Mesenchymal stem cell (in vitro differentiated cells and primary cell): Measurements from ENCODE around the gene MYOZ2.

Source experiments
- DNase-seq: peaks from one replicate; pipeline ENCODE4 v3.0.0-alpha.2; 2013
- H2AFZ ChIP-seq: one replicate; pipeline ENCODE4 v1.6.1; 2013; ENCODE audit warnings: low read depth, mild to moderate bottlenecking, control low read depth, inconsistent platforms, low read length, moderate library complexity
- H2AK5ac ChIP-seq: 2 replicates; pipeline ENCODE4 v1.6.1; 2013; ENCODE audit warnings: low read length, moderate library complexity, mild to moderate bottlenecking, inconsistent platforms; ENCODE audit not compliant: severe bottlenecking
- H2BK120ac ChIP-seq: one replicate; pipeline ENCODE4 v1.6.1; 2013; ENCODE audit warnings: low read depth, mild to moderate bottlenecking, inconsistent platforms, low read length, moderate library complexity
- H2BK12ac ChIP-seq, 2 experiments: one replicate each; pipeline ENCODE4 v1.6.1; 2013; ENCODE audit warnings: inconsistent platforms in 2 of 2, low read length in 2 of 2, mild to moderate bottlenecking in 2 of 2, moderate library complexity in 2 of 2, control low read depth in 1 of 2
- H2BK15ac ChIP-seq: one replicate; pipeline ENCODE4 v1.6.1; 2013; ENCODE audit warnings: mild to moderate bottlenecking, low read depth, inconsistent platforms; ENCODE audit not compliant: poor library complexity, severe bottlenecking
- H2BK5ac ChIP-seq: 2 replicates; pipeline ENCODE4 v1.6.1; 2013; ENCODE audit warnings: low read depth, mild to moderate bottlenecking, low read length, control low read depth, inconsistent platforms; ENCODE audit not compliant: poor library complexity, severe bottlenecking
- H3K14ac ChIP-seq, 2 experiments: one replicate each; pipeline ENCODE4 v1.6.1; 2013; ENCODE audit warnings: inconsistent platforms in 2 of 2, low read length in 2 of 2, control low read depth in 1 of 2, mild to moderate bottlenecking in 1 of 2, moderate library complexity in 1 of 2
- H3K18ac ChIP-seq, 2 experiments: one replicate each; pipeline ENCODE4 v1.6.1; 2013; ENCODE audit warnings: inconsistent platforms in 2 of 2, low read length in 2 of 2, control low read depth in 1 of 2, low read depth in 1 of 2, mild to moderate bottlenecking in 1 of 2
- H3K23ac ChIP-seq, 2 experiments: one replicate each; pipeline ENCODE4 v1.6.1; 2013; ENCODE audit warnings: inconsistent platforms in 2 of 2, low read length in 2 of 2, mild to moderate bottlenecking in 2 of 2, moderate library complexity in 2 of 2, control low read depth in 1 of 2
- H3K27ac ChIP-seq: 2 replicates; pipeline ENCODE4 v1.5.1; 2013; ENCODE audit warnings: mild to moderate bottlenecking, moderate library complexity, low read length, control low read depth, inconsistent platforms; ENCODE audit not compliant: poor library complexity, severe bottlenecking
- H3K27me3 ChIP-seq, 2 experiments: 2 replicates each; pipeline versions ENCODE4 v1.6.1 to v1.7.0; 2013; ENCODE audit warnings: low read length in 2 of 2, mild to moderate bottlenecking in 2 of 2, moderate library complexity in 2 of 2, control low read depth in 1 of 2, inconsistent platforms in 1 of 2; ENCODE audit not compliant: control insufficient read depth in 1 of 2, insufficient read depth in 1 of 2
- H3K36me3 ChIP-seq, 2 experiments: 2 replicates each; pipeline versions ENCODE4 v1.6.1 to v1.7.0; 2013; ENCODE audit warnings: low read length in 2 of 2, control low read depth in 1 of 2, inconsistent platforms in 1 of 2, low read depth in 1 of 2, mild to moderate bottlenecking in 1 of 2; ENCODE audit not compliant: insufficient read depth in 2 of 2, control insufficient read depth in 1 of 2
- H3K4ac ChIP-seq, 2 experiments: one replicate each; pipeline ENCODE4 v1.6.1; 2013; ENCODE audit warnings: inconsistent platforms in 2 of 2, low read length in 2 of 2, mild to moderate bottlenecking in 2 of 2, moderate library complexity in 2 of 2, control low read depth in 1 of 2, low read depth in 1 of 2
- H3K4me1 ChIP-seq: 2 replicates; pipeline ENCODE4 v1.6.1; 2013; ENCODE audit warnings: low read depth, low read length, control low read depth; ENCODE audit not compliant: control insufficient read depth, insufficient read depth
- H3K4me2 ChIP-seq: 2 replicates; pipeline ENCODE4 v1.6.1; 2013; ENCODE audit warnings: low read length, mild to moderate bottlenecking, inconsistent platforms; ENCODE audit not compliant: poor library complexity, severe bottlenecking
- H3K4me3 ChIP-seq, 2 experiments: 2 replicates each; pipeline versions ENCODE4 v1.5.1 to v1.7.0; 2013; ENCODE audit warnings: low read length in 2 of 2, mild to moderate bottlenecking in 2 of 2, control low read depth in 1 of 2, low read depth in 1 of 2; ENCODE audit not compliant: insufficient read depth in 1 of 2
- H3K79me1 ChIP-seq: replicated peaks from 2 replicates; pipeline ENCODE4 v1.6.1; 2013; ENCODE audit warnings: mild to moderate bottlenecking, control low read depth, low read length, inconsistent platforms; ENCODE audit not compliant: poor library complexity, severe bottlenecking
- H3K9ac ChIP-seq: 2 replicates; pipeline ENCODE4 v1.7.0; 2013; ENCODE audit warnings: mild to moderate bottlenecking, low read length, moderate library complexity
- H3K9me3 ChIP-seq: 2 replicates; pipeline ENCODE4 v1.7.0; 2013; ENCODE audit warnings: mild to moderate bottlenecking, low read length; ENCODE audit not compliant: control insufficient read depth
- H4K8ac ChIP-seq: one replicate; pipeline ENCODE4 v1.6.1; 2013; ENCODE audit warnings: inconsistent platforms, mild to moderate bottlenecking, low read length, moderate library complexity
- H4K91ac ChIP-seq: one replicate; pipeline ENCODE4 v1.6.1; 2013; ENCODE audit warnings: mild to moderate bottlenecking, low read length, inconsistent platforms
- WGBS: methylation state at CpG from one replicate; pipeline ENCODE4 v1.1.7; 2013; ENCODE audit warnings: mixed read lengths; 5-methylcytosine and 5-hydroxymethylcytosine counted together

The MYOZ2 gene

GRCh38 chr4:119151161-119151560 is 15.5 kb downstream of the MYOZ2 start:
- no peak overlapping the region for H3K23ac ChIP-seq
- H3K14ac ChIP-seq = no peak overlapping the region
- DNase-seq = no peak
- no peak overlapping the region for H3K18ac ChIP-seq
- H2AK5ac ChIP-seq = no peak overlapping the region
- no peak overlapping the region for H2BK120ac ChIP-seq
- no peak overlapping the region for H4K91ac ChIP-seq
- H3K79me1 ChIP-seq = no peaks in the 10 kb centered on the region
- H3K9ac ChIP-seq = no peak overlapping the region
- no peak overlapping the region for H3K4me2 ChIP-seq
- no peak overlapping the region for H2AFZ ChIP-seq
- H2BK5ac ChIP-seq = no peak overlapping the region
- H2BK12ac ChIP-seq = no peak overlapping the region
- H3K4me1 ChIP-seq = no peaks in the 10 kb centered on the region
- no peak overlapping the region for H4K8ac ChIP-seq
- H3K27me3 ChIP-seq = no peaks in the 10 kb centered on the region
- H3K4me3 ChIP-seq = no peak overlapping the region
- no peak overlapping the region for H3K27ac ChIP-seq
- WGBS = 92% methylated on average over 2 of the region's 2 CpGs
- H3K9me3 ChIP-seq = no peaks in the 10 kb centered on the region
- H2BK15ac ChIP-seq = no peak overlapping the region
- H3K36me3 ChIP-seq = no peaks in the 10 kb centered on the region
- no peak overlapping the region for H3K4ac ChIP-seq

GRCh38 chr4:119152741-119153140 is 17.1 kb downstream of the MYOZ2 start:
- no peak overlapping the region for H2BK120ac ChIP-seq
- no peak overlapping the region for H3K4me3 ChIP-seq
- no peak for DNase-seq
- no peaks in the 10 kb centered on the region for H3K36me3 ChIP-seq
- H3K4me2 ChIP-seq = no peak overlapping the region
- no peak overlapping the region for H4K8ac ChIP-seq
- no peak overlapping the region for H3K14ac ChIP-seq
- H2BK5ac ChIP-seq = no peak overlapping the region
- no peak overlapping the region for H3K4ac ChIP-seq
- 100% methylated on average over 2 of the region's 2 CpGs for WGBS
- no peak overlapping the region for H2AFZ ChIP-seq
- H3K27me3 ChIP-seq = no peaks in the 10 kb centered on the region
- H2BK12ac ChIP-seq = no peak overlapping the region
- H3K4me1 ChIP-seq = no peaks in the 10 kb centered on the region
- no peaks in the 10 kb centered on the region for H3K9me3 ChIP-seq
- H3K9ac ChIP-seq = no peak overlapping the region
- H3K79me1 ChIP-seq = no peaks in the 10 kb centered on the region
- no peak overlapping the region for H3K27ac ChIP-seq
- H2BK15ac ChIP-seq = no peak overlapping the region
- no peak overlapping the region for H3K18ac ChIP-seq
- H3K23ac ChIP-seq = no peak overlapping the region
- H2AK5ac ChIP-seq = no peak overlapping the region
- H4K91ac ChIP-seq = no peak overlapping the region

- Histone ChIP-seq H3K36me3 (peaks cover 0 to 4% of the 10 kb centered on the region in 2 experiments), H3K14ac (no peak overlapping the region), H4K91ac (no peak overlapping the region), H2BK5ac (no peak overlapping the region), H3K27me3 (no peaks in the 10 kb centered on the region), H2AFZ (no peak overlapping the region), H3K4me2 (no peak overlapping the region), H2BK12ac (no peak overlapping the region), H3K9me3 (no peaks in the 10 kb centered on the region), H3K4me1 (no peaks in the 10 kb centered on the region), H4K8ac (no peak overlapping the region), H2BK120ac (no peak overlapping the region), H3K27ac (no peak overlapping the region), H3K4me3 (no peak overlapping the region), H3K4ac (no peak overlapping the region), H2BK15ac (no peak overlapping the region), H3K9ac (no peak overlapping the region), H2AK5ac (no peak overlapping the region), H3K18ac (no peak overlapping the region), H3K79me1 (no peaks in the 10 kb centered on the region), H3K23ac (no peak overlapping the region)
- 92% methylated on average over 5 of the region's 5 CpGs for WGBS
- DNase-seq = no peak
These were observed 26.5 kb downstream of the MYOZ2 start for GRCh38 chr4:119162174-119162573.

GRCh38 chr4:119165767-119166166 is 30.1 kb downstream of the MYOZ2 start:
- Histone ChIP-seq H3K14ac (no peak overlapping the region), H4K8ac (no peak overlapping the region), H3K27ac (no peak overlapping the region), H4K91ac (no peak overlapping the region), H2BK12ac (no peak overlapping the region), H3K4ac (no peak overlapping the region), H2BK120ac (no peak overlapping the region), H2AFZ (no peak overlapping the region), H3K9ac (no peak overlapping the region), H3K27me3 (no peaks in the 10 kb centered on the region), H3K79me1 (no peaks in the 10 kb centered on the region), H2BK15ac (no peak overlapping the region), H3K36me3 (peaks cover 0 to 4% of the 10 kb centered on the region in 2 experiments), H3K4me3 (no peak overlapping the region), H3K23ac (no peak overlapping the region), H3K4me2 (no peak overlapping the region), H3K9me3 (no peaks in the 10 kb centered on the region), H2AK5ac (no peak overlapping the region), H3K4me1 (no peaks in the 10 kb centered on the region), H2BK5ac (no peak overlapping the region), H3K18ac (no peak overlapping the region)
- no peak for DNase-seq
- 89% methylated on average over 1 of the region's 3 CpGs for WGBS
